ENCODE results near the gene FNIP1.
"Not testable (repeated sequence)": the region's sequence is repeated elsewhere in the genome, so short reads cannot be mapped to it uniquely, and the experiment has no call there.

The FNIP1 gene

DNA sequence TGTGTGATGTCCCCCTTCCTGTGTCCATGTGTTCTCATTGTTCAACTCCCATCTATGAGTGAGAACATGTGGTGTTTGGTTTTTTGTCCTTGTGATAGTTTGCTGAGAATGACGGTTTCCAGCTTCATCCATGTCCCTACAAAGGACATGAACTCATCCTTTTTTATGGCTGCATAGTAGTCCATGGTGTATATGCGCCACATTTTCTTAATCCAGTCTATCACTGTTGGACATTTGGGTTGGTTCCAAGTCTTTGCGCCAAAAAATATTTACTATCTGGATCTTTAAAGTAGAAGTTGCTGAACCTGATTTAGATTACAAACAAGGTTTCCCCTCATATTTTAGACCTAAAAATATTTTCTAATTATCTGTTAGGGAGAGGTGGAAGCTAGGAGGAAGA, 79.7 kb downstream of the FNIP1 start:
- H3K4me3 ChIP-seq (ENCODE audit: low read length); H3K9me3 ChIP-seq (ENCODE audit: insufficient read depth, low read depth, low read length); H3K9ac ChIP-seq (ENCODE audit: low read depth, low read length); H3K27me3 ChIP-seq (ENCODE audit: insufficient read depth, low read length); H3K4me1 ChIP-seq (ENCODE audit: insufficient read depth, low read length); H3K36me3 ChIP-seq (ENCODE audit: insufficient read depth, low read depth, low read length); H3K27ac ChIP-seq (ENCODE audit: low read length): not testable (repeated sequence)

DNA sequence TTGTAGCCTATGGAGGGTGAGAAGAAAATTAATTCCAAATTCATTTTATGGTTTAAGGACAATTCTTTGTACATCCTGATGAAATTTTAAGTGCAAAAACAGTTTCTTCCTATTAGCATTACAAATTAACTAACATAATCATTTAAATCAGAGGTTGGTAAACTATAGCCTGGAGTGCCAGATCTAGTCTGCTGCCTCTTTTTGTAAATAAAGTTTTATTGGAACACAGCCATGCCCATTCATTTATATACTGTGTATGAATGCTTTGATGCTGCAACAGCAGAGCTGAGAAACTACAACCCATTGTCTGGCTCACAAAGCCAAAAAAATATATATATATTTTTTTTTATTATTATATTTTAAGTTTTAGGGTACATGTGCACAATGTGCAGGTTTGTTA, 80.2 kb downstream of the FNIP1 start:
- Histone ChIP-seq H3K9me3 (ENCODE audit: insufficient read depth, low read depth, low read length) (no peaks in the 10 kb centered on the region), H3K27ac (ENCODE audit: low read length) (no peak overlapping the region), H3K4me3 (ENCODE audit: low read length) (no peak overlapping the region), H3K4me1 (ENCODE audit: insufficient read depth, low read length) (no peaks in the 10 kb centered on the region), H3K27me3 (ENCODE audit: insufficient read depth, low read length) (no peaks in the 10 kb centered on the region), H3K36me3 (ENCODE audit: insufficient read depth, low read depth, low read length) (peaks cover 7% of the 10 kb centered on the region; the same call in 1 of the 2 replicates), H3K9ac (ENCODE audit: low read depth, low read length) (no peak overlapping the region)

GRCh38 chr5:131710391-131710790, 86.4 kb downstream of the FNIP1 start:
- H3K36me3 ChIP-seq (ENCODE audit: insufficient read depth, low read depth, low read length): peaks cover 26% of the 10 kb centered on the region
- H3K9me3 ChIP-seq (ENCODE audit: insufficient read depth, low read depth, low read length): no peaks in the 10 kb centered on the region
- H3K9ac ChIP-seq (ENCODE audit: low read depth, low read length): no peak overlapping the region
- no peak overlapping the region for H3K27ac ChIP-seq (ENCODE audit: low read length)
- peaks cover 4% of the 10 kb centered on the region; the same call in 1 of the 2 replicates for H3K4me1 ChIP-seq (ENCODE audit: insufficient read depth, low read length)
- no peak overlapping the region for H3K4me3 ChIP-seq (ENCODE audit: low read length)
- H3K27me3 ChIP-seq (ENCODE audit: insufficient read depth, low read length): no peaks in the 10 kb centered on the region

GRCh38 chr5:131709043-131709442, 87.8 kb downstream of the FNIP1 start:
- no peak overlapping the region for H3K4me3 ChIP-seq (ENCODE audit: low read length)
- H3K36me3 ChIP-seq (ENCODE audit: insufficient read depth, low read depth, low read length): peaks cover 32% of the 10 kb centered on the region
- no peaks in the 10 kb centered on the region for H3K27me3 ChIP-seq (ENCODE audit: insufficient read depth, low read length)
- no peaks in the 10 kb centered on the region for H3K9me3 ChIP-seq (ENCODE audit: insufficient read depth, low read depth, low read length)
- no peak overlapping the region for H3K9ac ChIP-seq (ENCODE audit: low read depth, low read length)
- H3K4me1 ChIP-seq (ENCODE audit: insufficient read depth, low read length): peaks cover 4% of the 10 kb centered on the region; the same call in 1 of the 2 replicates
- H3K27ac ChIP-seq (ENCODE audit: low read length): no peak overlapping the region

- no peak overlapping the region for H3K27ac ChIP-seq (ENCODE audit: low read length)
Measured at GRCh38 chr5:131706281-131706680, 90.5 kb downstream of the FNIP1 start.

GRCh38 chr5:131694926-131695325, 101.9 kb downstream of the FNIP1 start:
- Histone ChIP-seq H3K27ac (ENCODE audit: low read length) (no peak overlapping the region), H3K9ac (ENCODE audit: low read depth, low read length) (no peak overlapping the region), H3K4me3 (ENCODE audit: low read length) (no peak overlapping the region), H3K27me3 (ENCODE audit: insufficient read depth, low read length) (no peaks in the 10 kb centered on the region), H3K9me3 (ENCODE audit: insufficient read depth, low read depth, low read length) (no peaks in the 10 kb centered on the region), H3K4me1 (ENCODE audit: insufficient read depth, low read length) (no peaks in the 10 kb centered on the region), H3K36me3 (ENCODE audit: insufficient read depth, low read depth, low read length) (peaks cover 27% of the 10 kb centered on the region)

More at GRCh38 chr5:131706281-131706680, 90.5 kb downstream of the FNIP1 start:
- Histone ChIP-seq H3K36me3 (ENCODE audit: insufficient read depth, low read depth, low read length) (peaks cover 60% of the 10 kb centered on the region), H3K27me3 (ENCODE audit: insufficient read depth, low read length) (no peaks in the 10 kb centered on the region), H3K4me1 (ENCODE audit: insufficient read depth, low read length) (peaks cover 4% of the 10 kb centered on the region; the same call in 1 of the 2 replicates), H3K4me3 (ENCODE audit: low read length) (no peak overlapping the region), H3K9ac (ENCODE audit: low read depth, low read length) (no peak overlapping the region), H3K9me3 (ENCODE audit: insufficient read depth, low read depth, low read length) (no peaks in the 10 kb centered on the region)

DNA sequence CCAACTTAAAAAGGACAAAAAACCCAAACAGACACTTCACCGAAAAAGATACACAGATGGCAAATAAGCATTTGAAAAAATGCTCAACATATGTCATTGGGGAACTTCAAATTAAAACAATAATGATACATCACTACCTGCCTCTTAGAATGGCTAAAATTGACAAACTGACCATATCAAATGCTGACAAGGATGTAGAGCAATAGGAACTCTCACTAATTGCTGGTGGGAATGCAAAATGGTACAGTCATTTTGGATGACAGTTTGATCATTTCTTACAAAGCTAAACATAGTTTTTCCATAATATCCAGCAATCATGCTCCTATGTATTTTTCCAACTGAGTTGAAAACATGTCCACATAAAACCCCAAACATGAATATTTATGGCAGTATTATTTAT, 102.9 kb downstream of the FNIP1 start:
- Histone ChIP-seq H3K36me3 (ENCODE audit: insufficient read depth, low read depth, low read length) (peaks cover 26% of the 10 kb centered on the region), H3K27me3 (ENCODE audit: insufficient read depth, low read length) (no peaks in the 10 kb centered on the region), H3K4me1 (ENCODE audit: insufficient read depth, low read length) (no peaks in the 10 kb centered on the region; the same call in 1 of the 2 replicates), H3K4me3 (ENCODE audit: low read length) (no peak overlapping the region), H3K27ac (ENCODE audit: low read length) (no peak overlapping the region), H3K9me3 (ENCODE audit: insufficient read depth, low read depth, low read length) (no peaks in the 10 kb centered on the region), H3K9ac (ENCODE audit: low read depth, low read length) (no peak overlapping the region)

DNA sequence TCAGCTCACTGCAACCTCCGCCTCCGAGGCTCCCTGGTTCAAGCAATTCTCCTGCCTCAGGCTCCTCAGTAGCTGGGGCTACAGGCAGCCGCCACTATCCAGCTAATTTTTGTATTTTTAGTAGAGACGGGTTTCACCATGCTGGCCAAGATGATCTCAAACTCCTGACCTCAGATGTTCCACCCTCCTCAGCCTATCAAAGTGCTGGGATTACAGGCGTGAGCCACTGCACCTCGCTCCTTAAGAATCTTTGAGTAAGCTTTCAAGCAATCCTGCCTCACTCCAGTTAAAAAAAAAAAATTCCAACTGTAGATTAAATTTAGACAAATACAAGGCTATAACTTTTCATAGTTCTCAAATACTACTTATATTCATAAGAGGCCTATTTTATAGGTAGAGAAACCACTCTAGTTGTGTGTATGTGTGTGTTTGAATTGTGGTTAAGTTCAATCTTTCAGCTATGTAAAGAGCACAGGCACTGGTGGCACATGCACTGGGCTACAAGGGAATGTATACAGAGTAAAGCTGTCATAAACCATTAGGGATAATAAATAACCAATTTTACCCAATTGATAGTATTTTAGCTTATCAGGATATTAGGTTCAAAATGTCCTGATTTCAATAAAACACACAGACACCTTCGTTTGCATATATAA, 111.2 kb downstream of the FNIP1 start:
- Histone ChIP-seq H3K9ac (ENCODE audit: low read depth, low read length) (no peak overlapping the region), H3K27ac (ENCODE audit: low read length) (no peak overlapping the region), H3K9me3 (ENCODE audit: insufficient read depth, low read depth, low read length) (no peaks in the 10 kb centered on the region), H3K4me3 (ENCODE audit: low read length) (no peak overlapping the region), H3K36me3 (ENCODE audit: insufficient read depth, low read depth, low read length) (peaks cover 5% of the 10 kb centered on the region; the same call in 1 of the 2 replicates), H3K4me1 (ENCODE audit: insufficient read depth, low read length) (no peaks in the 10 kb centered on the region; the same call in 1 of the 2 replicates), H3K27me3 (ENCODE audit: insufficient read depth, low read length) (no peaks in the 10 kb centered on the region)

GRCh38 chr5:131684595-131684994, 112.2 kb downstream of the FNIP1 start:
- H3K27ac ChIP-seq (ENCODE audit: low read length): no peak overlapping the region
- H3K4me1 ChIP-seq (ENCODE audit: insufficient read depth, low read length): no peaks in the 10 kb centered on the region; the same call in 1 of the 2 replicates
- no peaks in the 10 kb centered on the region for H3K36me3 ChIP-seq (ENCODE audit: insufficient read depth, low read depth, low read length)
- no peaks in the 10 kb centered on the region for H3K9me3 ChIP-seq (ENCODE audit: insufficient read depth, low read depth, low read length)
- no peak overlapping the region for H3K4me3 ChIP-seq (ENCODE audit: low read length)
- H3K9ac ChIP-seq (ENCODE audit: low read depth, low read length): no peak overlapping the region
- no peaks in the 10 kb centered on the region for H3K27me3 ChIP-seq (ENCODE audit: insufficient read depth, low read length)

DNA sequence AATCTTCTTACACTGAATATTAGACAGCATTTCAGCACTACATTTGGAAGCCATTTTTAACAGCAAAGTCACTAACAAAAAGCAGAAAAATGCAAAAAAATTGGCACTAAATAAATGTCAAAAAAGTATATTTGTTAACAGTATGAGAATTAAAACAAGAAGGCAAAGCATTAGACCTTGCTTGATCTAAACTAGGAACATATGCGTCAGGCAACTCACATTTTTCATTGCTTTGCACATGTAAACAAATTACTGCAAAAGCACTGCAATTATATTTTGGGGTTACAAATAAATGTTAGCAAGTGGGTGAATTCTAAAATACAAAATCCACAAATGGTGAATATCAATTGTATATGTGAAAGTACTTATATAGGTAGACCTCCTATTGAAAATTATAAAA, 112.8 kb downstream of the FNIP1 start:
- no peaks in the 10 kb centered on the region for H3K9me3 ChIP-seq (ENCODE audit: insufficient read depth, low read depth, low read length)
- H3K4me1 ChIP-seq (ENCODE audit: insufficient read depth, low read length): no peaks in the 10 kb centered on the region; the same call in 1 of the 2 replicates
- 0 out of 2 replicates have a peak, but pooled peaks cover 3% of the 10 kb centered on the region for H3K36me3 ChIP-seq (ENCODE audit: insufficient read depth, low read depth, low read length)
- no peak overlapping the region for H3K4me3 ChIP-seq (ENCODE audit: low read length)
- H3K27ac ChIP-seq (ENCODE audit: low read length): no peak overlapping the region
- H3K9ac ChIP-seq (ENCODE audit: low read depth, low read length): no peak overlapping the region
- no peaks in the 10 kb centered on the region for H3K27me3 ChIP-seq (ENCODE audit: insufficient read depth, low read length)

GRCh38 chr5:131682826-131683225, 114.0 kb downstream of the FNIP1 start:
- H3K27me3 ChIP-seq (ENCODE audit: insufficient read depth, low read length): no peaks in the 10 kb centered on the region
- H3K36me3 ChIP-seq (ENCODE audit: insufficient read depth, low read depth, low read length): peaks cover 7% of the 10 kb centered on the region; the same call in 1 of the 2 replicates
- H3K9me3 ChIP-seq (ENCODE audit: insufficient read depth, low read depth, low read length): no peaks in the 10 kb centered on the region
- no peak overlapping the region for H3K9ac ChIP-seq (ENCODE audit: low read depth, low read length)
- H3K27ac ChIP-seq (ENCODE audit: low read length): no peak overlapping the region
- no peaks in the 10 kb centered on the region for H3K4me1 ChIP-seq (ENCODE audit: insufficient read depth, low read length)
- H3K4me3 ChIP-seq (ENCODE audit: low read length): no peak overlapping the region

DNA sequence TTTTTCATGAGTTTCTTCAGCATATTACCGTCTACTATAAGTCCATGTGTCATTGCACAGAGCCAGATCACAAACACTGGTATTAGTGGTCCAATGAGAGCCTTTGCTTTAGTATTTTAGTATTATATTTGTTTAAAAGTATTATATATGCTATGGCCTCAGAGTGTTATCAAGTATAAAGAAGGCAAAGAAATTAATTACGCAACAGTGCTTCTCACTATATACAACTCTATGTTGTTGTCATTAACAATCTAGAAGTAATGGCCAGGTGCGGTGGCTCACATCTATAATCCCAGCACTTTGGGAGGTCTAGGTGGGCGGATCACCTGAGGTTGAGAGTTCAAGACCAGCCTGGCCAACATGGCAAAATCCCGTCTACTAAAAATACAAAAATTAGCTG, 114.6 kb downstream of the FNIP1 start:
- H3K9me3 ChIP-seq (ENCODE audit: insufficient read depth, low read depth, low read length): no peaks in the 10 kb centered on the region

More for the DNA sequence above, 114.6 kb downstream of the FNIP1 start:
- Histone ChIP-seq H3K27ac (ENCODE audit: low read length) (no peak overlapping the region), H3K9ac (ENCODE audit: low read depth, low read length) (no peak overlapping the region), H3K4me3 (ENCODE audit: low read length) (no peak overlapping the region), H3K36me3 (ENCODE audit: insufficient read depth, low read depth, low read length) (peaks cover 14% of the 10 kb centered on the region; the same call in 1 of the 2 replicates), H3K27me3 (ENCODE audit: insufficient read depth, low read length) (no peaks in the 10 kb centered on the region), H3K4me1 (ENCODE audit: insufficient read depth, low read length) (no peaks in the 10 kb centered on the region)
